Stimulated activated CD4-positive, alpha-beta T cell treated with anti-CD3 and anti-CD28 coated beads, Interleukin-1b, Interleukin-23, amount 100 ng/mL, for 1 hour (primary cell): ENCODE measurements around the gene PWWP2B.
"Not testable (repeated sequence)": the region's sequence is repeated elsewhere in the genome, so short reads cannot be mapped to it uniquely, and the experiment has no call there.

Experiments
- DNase-seq, 2 donors: peaks; one replicate each; pipeline ENCODE4 v3.0.0-alpha.2; 2020; ENCODE audit warnings: low read depth in 2 of 2

PWWP2B gene

DNA sequence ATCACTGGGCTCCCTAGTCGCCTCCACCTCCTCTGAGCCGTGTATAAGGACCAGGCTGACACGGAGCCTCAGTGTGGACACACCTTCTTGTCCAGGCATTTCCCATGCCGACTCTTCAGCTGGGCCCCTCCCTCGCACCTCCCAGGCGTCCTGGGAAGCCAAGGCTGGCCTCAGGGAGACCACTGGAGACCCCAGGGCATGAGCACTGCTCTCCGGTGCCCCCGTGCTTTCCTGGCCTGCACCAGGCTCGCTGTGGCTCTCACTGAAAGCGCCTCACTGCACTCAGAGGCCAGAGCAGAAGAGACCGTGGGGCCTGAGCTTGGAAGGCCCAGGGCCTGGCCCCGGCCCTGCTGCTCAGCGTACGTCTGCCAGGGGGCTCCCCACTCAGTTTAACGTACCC lies 33.6 kb upstream of the PWWP2B start:
- no peak for DNase-seq

DNA sequence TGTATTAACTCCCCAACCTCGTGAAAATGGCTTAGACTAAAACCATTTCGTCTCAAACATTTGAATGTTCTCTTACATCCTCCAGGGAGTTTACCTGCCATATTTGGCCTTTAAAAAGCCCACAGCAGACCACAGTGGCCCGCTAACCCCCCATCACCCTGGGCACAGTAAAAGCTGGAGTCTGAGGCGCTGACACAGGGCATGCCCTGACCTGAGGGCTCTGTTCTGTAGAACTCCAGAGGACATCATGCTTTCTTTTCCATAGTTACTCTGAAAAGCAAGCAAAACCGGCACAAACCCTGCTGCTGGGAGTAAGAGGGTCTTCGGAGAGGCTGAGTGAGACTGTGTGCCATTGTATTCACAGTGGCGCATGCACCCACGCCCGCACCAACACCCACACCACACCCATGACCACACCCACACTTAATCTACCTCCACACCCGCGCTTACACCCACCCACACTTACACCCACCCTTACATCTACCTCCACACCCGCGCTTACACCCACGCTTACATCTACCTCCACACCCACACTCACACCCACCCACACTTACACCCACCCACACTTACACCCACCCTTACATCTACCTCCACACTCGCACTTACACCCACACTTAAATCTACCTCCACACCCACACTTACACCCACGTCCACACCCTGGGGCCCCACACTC lies 32.9 kb upstream of the PWWP2B start:
- DNase-seq: no peak

DNA sequence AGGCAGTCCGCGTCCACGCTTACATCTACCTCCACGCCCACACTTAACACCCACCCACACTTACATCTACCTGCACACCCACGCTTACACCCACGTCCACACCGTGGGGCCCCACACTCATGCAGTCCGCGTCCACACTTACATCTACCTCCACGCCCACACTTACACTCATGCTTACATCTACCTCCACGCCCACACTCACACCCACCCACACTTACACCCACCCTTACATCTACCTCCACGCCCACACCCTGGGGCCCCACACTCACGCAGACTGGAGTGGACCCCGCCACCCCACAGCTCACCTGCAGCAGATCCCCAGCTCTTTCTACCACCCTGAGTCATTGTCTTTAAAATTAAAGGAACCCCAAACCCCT lies 32.4 kb upstream of the PWWP2B start:
- peak in 1 of 2 donors; percentile 43 for DNase-seq

GRCh38 chr10:132365102-132365501 lies 31.9 kb upstream of the PWWP2B start:
- no peak for DNase-seq

- no peak for DNase-seq
These were observed 31.0 kb upstream of the PWWP2B start for GRCh38 chr10:132366006-132366405.

- DNase-seq: no peak
These were observed 30.5 kb upstream of the PWWP2B start for GRCh38 chr10:132366499-132366898.

GRCh38 chr10:132368391-132368790 lies 28.6 kb upstream of the PWWP2B start:
- no peak for DNase-seq

DNA sequence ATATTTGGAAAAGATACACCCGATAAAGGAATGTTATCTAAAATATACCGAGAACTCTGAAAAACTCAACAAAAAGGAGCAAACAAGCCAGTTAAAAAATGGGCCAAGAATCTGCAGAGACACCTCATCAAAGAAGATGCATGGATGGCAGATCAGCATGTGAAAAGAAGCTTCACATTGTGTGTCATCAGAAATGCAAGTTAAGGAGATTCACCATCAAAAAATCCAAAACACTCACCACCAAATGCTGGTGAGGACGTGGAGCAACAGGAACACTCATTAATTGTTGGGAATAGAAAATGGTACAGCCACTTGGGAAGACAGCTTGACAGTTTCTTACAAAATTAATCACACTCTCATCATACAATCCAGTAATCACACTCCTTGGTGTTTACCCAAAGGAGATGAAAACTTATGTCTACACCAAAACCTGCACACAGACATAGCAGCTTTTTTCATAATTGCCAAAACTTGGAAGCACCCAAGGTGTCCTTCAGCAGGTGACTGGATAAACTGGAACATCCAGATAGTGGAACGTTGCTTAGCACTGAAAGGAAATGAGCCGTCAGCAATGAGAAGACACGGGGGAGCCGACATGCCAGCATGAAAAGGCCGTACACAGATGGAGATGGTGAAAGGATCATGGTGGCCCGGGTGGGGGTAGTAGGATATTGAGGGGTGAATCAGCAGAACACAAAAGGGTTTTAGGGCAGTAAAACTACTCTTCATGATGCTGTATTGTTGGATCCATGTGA lies 27.9 kb upstream of the PWWP2B start:
- DNase-seq: no peak

DNA sequence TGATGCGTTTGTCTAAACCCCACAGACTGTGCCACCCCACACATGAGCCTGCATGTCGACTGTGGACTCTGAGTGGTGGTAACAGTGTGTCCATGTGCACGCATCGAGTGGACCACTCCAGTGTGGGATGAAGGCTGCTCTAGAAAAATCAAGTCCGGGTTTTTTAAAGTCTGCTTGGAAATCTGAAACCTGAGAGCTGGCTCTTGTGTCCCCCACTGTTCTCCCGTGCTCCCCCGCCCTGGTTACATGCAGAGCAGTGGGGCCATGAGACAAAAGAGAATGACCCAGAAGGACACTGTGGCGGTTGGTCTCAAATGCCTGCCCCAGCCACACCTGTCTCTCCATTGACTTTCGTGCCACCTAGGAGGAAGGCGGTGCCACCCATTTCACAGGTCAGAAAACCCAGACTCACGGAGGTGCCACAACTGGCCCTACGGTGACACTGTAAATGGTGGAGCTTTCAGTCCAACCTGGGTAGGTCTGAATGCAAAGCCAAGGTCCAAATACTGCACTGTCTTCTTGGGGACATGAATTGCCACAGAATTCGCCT lies 27.3 kb upstream of the PWWP2B start:
- no peak for DNase-seq

DNA sequence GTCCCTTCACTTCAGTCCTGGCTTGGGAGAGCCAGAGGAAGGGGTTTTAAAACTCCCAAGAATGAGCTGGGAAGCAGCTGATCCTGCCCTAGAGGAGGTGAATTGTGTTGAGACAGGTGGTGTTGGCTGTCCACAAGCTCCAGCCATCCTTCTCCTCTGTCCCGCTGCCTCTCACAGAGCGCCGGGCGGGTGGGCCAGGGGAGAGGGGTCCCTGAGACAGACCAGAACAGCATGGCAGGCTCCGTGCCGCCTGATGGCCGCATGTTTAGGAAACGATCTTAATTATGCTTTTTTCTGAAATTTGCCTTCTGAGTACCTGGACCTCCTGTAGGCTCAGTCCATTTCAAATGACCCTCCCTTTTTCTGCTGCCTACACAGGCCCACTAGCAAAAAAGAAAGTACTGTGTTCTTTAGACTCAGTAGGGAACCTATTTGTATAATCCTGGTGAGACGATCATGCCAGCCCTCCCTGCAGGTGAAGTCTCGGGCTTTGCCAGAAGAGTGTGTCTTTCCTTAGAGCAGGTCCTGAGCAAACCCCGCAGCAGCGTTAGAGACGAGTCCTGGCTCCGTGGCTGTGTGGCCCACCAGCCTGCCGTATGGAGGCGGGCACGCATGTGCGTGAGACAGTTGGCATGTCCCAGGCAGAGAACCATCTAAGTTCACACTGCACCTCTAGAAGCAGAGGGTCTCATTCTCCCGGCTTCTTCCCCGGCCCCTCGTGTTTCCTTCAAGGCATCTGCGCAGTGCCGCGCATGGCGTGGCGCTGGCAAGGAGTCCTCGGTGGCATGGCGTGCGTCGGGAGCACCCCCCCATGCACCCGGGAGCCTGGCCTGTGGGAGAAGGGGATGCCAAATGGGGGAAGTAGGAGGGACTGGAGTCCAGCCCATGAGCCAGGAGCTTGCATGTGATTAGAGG lies 26.3 kb upstream of the PWWP2B start:
- DNase-seq: no peak

- DNase-seq: no peak
These were observed 25.3 kb upstream of the PWWP2B start for GRCh38 chr10:132371641-132372081.

- no peak for DNase-seq
These were observed 24.4 kb upstream of the PWWP2B start for GRCh38 chr10:132372516-132373095.

- DNase-seq: no peak
These were observed 23.6 kb upstream of the PWWP2B start for GRCh38 chr10:132373241-132373955.

- DNase-seq: no peak
These were observed 22.8 kb upstream of the PWWP2B start for GRCh38 chr10:132374176-132374575.

DNA sequence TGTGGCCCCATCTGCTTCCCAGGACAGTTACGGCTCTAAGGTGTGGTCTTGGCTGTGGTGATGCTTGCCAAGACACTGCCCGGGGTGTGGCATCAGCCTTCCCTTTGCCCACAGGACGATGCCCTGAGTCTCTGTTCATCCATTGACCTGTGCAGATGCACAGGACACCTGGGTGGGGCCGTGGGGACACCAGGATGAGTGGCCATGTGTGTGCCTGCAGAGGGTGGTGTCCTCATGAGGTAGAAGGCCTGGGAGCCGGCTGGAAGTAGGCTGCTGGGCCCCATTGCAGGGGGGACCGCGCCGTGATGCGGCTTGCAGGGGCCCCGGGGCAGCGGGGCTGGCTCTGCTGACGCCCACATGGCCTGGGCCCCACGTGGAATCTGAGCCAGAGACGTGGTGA lies 22.4 kb upstream of the PWWP2B start:
- no peak for DNase-seq

DNA sequence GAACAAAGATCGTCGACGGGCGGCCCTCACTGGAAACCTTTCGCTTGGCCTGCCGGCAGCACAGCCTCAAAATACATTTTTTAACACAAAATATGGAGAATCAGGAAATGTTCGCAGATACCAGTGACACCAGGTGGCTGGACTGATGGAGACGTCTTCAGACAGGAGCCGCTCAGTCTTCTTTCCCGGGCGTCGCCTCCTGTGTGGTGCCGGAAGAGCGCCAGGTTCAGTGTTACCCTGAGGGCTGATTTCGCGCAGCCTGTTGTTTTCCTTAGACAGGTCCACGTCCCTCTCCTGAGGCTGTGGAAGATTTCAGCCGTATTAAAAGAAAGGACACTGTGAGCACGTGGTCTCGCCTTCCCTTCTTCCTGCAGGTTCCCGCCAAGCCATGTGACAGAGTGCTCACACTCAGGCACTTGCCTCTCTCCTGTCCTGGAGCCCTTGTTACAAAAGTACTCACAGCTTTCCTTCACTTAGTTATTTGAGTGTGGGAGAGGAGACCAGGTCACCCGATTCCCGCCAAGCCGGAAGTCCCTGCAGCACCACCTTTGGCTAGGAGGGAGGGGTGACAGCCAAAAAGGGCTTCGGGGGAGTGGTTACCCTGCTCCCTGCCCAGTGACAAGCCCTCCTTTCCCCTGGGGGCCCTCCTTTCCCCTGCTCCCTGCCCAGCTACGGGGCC lies 21.7 kb upstream of the PWWP2B start:
- no peak for DNase-seq

GRCh38 chr10:132375795-132376297 lies 21.2 kb upstream of the PWWP2B start:
- DNase-seq: no peak

- DNase-seq: no peak
These were observed 20.6 kb upstream of the PWWP2B start for GRCh38 chr10:132376394-132376851.

GRCh38 chr10:132377326-132377725 lies 19.7 kb upstream of the PWWP2B start:
- DNase-seq: no peak

DNA sequence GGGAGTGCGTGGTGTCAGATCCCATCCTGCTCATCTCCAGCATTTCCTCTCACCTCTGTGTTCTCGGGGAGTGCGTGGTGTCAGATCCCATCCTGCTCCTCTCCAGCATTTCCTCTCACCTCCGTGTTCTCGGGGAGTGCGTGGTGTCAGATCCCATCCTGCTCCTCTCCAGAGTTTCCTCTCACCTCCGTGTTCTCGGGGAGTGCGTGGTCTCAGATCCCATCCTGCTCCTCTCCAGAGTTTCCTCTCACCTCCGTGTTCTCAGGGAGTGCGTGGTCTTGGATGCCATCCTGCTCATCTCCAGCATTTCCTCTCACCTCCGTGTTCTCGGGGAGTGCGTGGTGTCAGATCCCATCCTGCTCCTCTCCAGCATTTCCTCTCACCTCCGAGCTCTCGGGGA lies 18.0 kb upstream of the PWWP2B start:
- not testable (repeated sequence) for DNase-seq
